Measurements from ENCODE around the gene SMC1B.
A peak's percentile ranks its signal among the peaks of the same experiment; 100 is the strongest.
"Not testable (repeated sequence)": the region's sequence is repeated elsewhere in the genome, so short reads cannot be mapped to it uniquely, and the experiment has no call there.

Gene SMC1B
- total RNA-seq: 0 to 2.4 (median 0.12) reads per million in 17 experiments

GRCh38 chr22:45413368-45414211 lies at the start of gene SMC1B, which contains the start of gene RIBC2:
TSS of gene SMC1B (minus strand) at chr22:45413599. CDS start at chr22:45413567, 32 bp downstream.
TSS of gene RIBC2 (plus strand) at chr22:45413693. CDS start at chr22:45413887, 194 bp downstream.
- DNase-seq: peak; percentile 81 to 91 (median 89)

- DNase-seq: peak in 2 of 4 experiments; percentile 19 to 24
Measured at GRCh38 chr22:45462034-45462655, 48.7 kb upstream of the SMC1B start.

- DNase-seq: no peak
Measured at GRCh38 chr22:45460288-45461109, 47.1 kb upstream of the SMC1B start.

- no peak for DNase-seq
Measured at GRCh38 chr22:45459235-45459634, 45.8 kb upstream of the SMC1B start.

GRCh38 chr22:45458532-45458931 lies 45.1 kb upstream of the SMC1B start:
- no peak for DNase-seq

- DNase-seq: no peak
Measured at GRCh38 chr22:45456811-45457210, 43.4 kb upstream of the SMC1B start.

- DNase-seq: no peak
Measured at GRCh38 chr22:45455621-45456020, 42.2 kb upstream of the SMC1B start.

GRCh38 chr22:45455212-45455611 lies 41.8 kb upstream of the SMC1B start:
- no peak for DNase-seq

GRCh38 chr22:45454275-45454674 lies 40.9 kb upstream of the SMC1B start:
- no peak for DNase-seq

GRCh38 chr22:45453764-45454163 lies 40.4 kb upstream of the SMC1B start:
- DNase-seq: no peak

GRCh38 chr22:45452565-45453379 lies 39.4 kb upstream of the SMC1B start:
- no peak for DNase-seq

- no peak for DNase-seq
Measured at GRCh38 chr22:45451972-45452371, 38.6 kb upstream of the SMC1B start.

GRCh38 chr22:45450921-45451651 lies 37.7 kb upstream of the SMC1B start:
- DNase-seq: no peak

GRCh38 chr22:45450101-45450785 lies 36.8 kb upstream of the SMC1B start:
- no peak for DNase-seq

- not testable (repeated sequence) for DNase-seq
Measured at GRCh38 chr22:45449442-45449841, 36.0 kb upstream of the SMC1B start.

GRCh38 chr22:45448431-45448830 lies 35.0 kb upstream of the SMC1B start:
- no peak for DNase-seq

- DNase-seq: not testable (repeated sequence)
Measured at GRCh38 chr22:45447596-45447995, 34.2 kb upstream of the SMC1B start.

GRCh38 chr22:45446216-45446615 lies 32.8 kb upstream of the SMC1B start:
- no peak for DNase-seq

- no peak for DNase-seq
Measured at GRCh38 chr22:45445031-45445710, 31.8 kb upstream of the SMC1B start.

- DNase-seq: no peak
Measured at GRCh38 chr22:45444168-45444567, 30.8 kb upstream of the SMC1B start.
